Heart left ventricle (tissue), 13 donors: Measurements from ENCODE around the gene ACOXL.

Experiments
- CTCF ChIP-seq, 12 donors: fragments of 200-600 bp; sonication (generic) in 4 of 12; IDR thresholded peaks; one replicate each; pipeline versions ENCODE4 v1.5.0 to v1.8.0; 2018 to 2022; ENCODE audit warnings: antibody characterized with exemption in 12 of 12, mild to moderate bottlenecking in 5 of 12
- POLR2A ChIP-seq, 2 donors: fragments of 450-650 bp; IDR thresholded peaks; one replicate each; pipeline ENCODE4 v1.6.1; 2017; ENCODE audit warnings: antibody characterized with exemption in 2 of 2, mild to moderate bottlenecking in 2 of 2, moderate library complexity in 2 of 2
- donor health status: ischemic (EF 13 %, LVEDD 7.1; RV severe dilation, severe dysfunction).
- donor health status: DM: no; HTN: yes; CAD: no.
- donor health status: DM: no; HTN: no; CAD: no.
- donor health status: ischemic (EF 25% LVEDD 6.9; RV normal size, moderate dysfunction).
- donor health status: ischemic (EF 25% LVEDD 5.7; RV mildly dilated, moderate dysfunction).
- donor health status: ischemic (EF 35%, LVEDD 5.7; RV mildly dilated, moderate dysfunction).
- donor health status: nonischemic (EF 11% LVEDD 7.7; RV severe dilation, severe dysfunction).
- donor health status: DM: yes; HTN: yes; CAD: no.
- donor health status: PGD.
- donor health status: ischemic (EF 29% LVEDD 5.4; RV normal size, mild dysfunction).
- donor health status: nonischemic (EF 23%, LVEDD 6.1; RV moderate dilation, normal function).

- no peak for TF ChIP-seq CTCF (IDR thresholded peaks at IDR 0.05)
- TF ChIP-seq POLR2A (IDR thresholded peaks at IDR 0.05): no peak
These were observed 292.1 kb downstream of the ACOXL start for GRCh38 chr2:111024496-111024895.
